Heart left ventricle (tissue), 16 donors: ENCODE results near the gene PCYT2. TPM values are rescaled to one million over a fixed set of nuclear protein-coding genes. Genes with fewer than 3 reads are reported as not detected.

ENCODE experiments used
- ATAC-seq, 4 donors: fragments of 200-7000 bp; cut with Tn5 transposase; one replicate each; pipeline ENCODE4 v1.9.1; 2020 to 2022; ENCODE audit warnings: moderate library complexity in 4 of 4, mild to moderate bottlenecking in 3 of 4, moderate number of reproducible peaks in 1 of 4
- DNase-seq, 5 donors: peaks; one replicate each; pipeline ENCODE4 v3.0.0-alpha.2; 2020
- H3K27ac ChIP-seq, 12 donors: fragments of 200-600 bp; sonication (generic) in 4 of 12; one replicate each; pipeline versions ENCODE4 v1.5.0 to v1.8.0; 2016 to 2022; ENCODE audit warnings: mild to moderate bottlenecking in 2 of 12
- H3K27me3 ChIP-seq, 9 donors: fragments of 200-600 bp; sonication (generic) in 2 of 9; one replicate each; pipeline versions ENCODE4 v1.5.1 to v1.8.0; 2016 to 2022; ENCODE audit warnings: mild to moderate bottlenecking in 3 of 9
- H3K36me3 ChIP-seq, 9 donors: fragments of 200-600 bp; sonication (generic) in 2 of 9; one replicate each; pipeline versions ENCODE4 v1.5.0 to v1.8.0; 2018 to 2022; ENCODE audit warnings: mild to moderate bottlenecking in 2 of 9
- H3K4me1 ChIP-seq, 12 donors: fragments of 200-600 bp; sonication (generic) in 4 of 12; one replicate each; pipeline versions ENCODE4 v1.5.0 to v1.8.0; 2016 to 2022; ENCODE audit warnings: mild to moderate bottlenecking in 3 of 12
- H3K4me3 ChIP-seq, 12 donors: fragments of 200-600 bp; sonication (generic) in 4 of 12; one replicate each; pipeline versions ENCODE4 v1.5.0 to v1.8.0; 2017 to 2022; ENCODE audit warnings: mild to moderate bottlenecking in 9 of 12, moderate library complexity in 4 of 12
- H3K9me3 ChIP-seq, 12 donors: fragments of 200-600 bp; sonication (generic) in 4 of 12; one replicate each; pipeline versions ENCODE4 v1.5.0 to v1.8.0; 2016 to 2022; ENCODE audit warnings: mild to moderate bottlenecking in 1 of 12
- POLR2A ChIP-seq, 2 donors: fragments of 450-650 bp; IDR thresholded peaks; one replicate each; pipeline ENCODE4 v1.6.1; 2017; ENCODE audit warnings: antibody characterized with exemption in 2 of 2, mild to moderate bottlenecking in 2 of 2, moderate library complexity in 2 of 2
- WGBS, 4 donors: extraction: QIAGEN DNeasy Blood & Tissue Kit in 2 of 4; methylation state at CpG; one replicate each; pipeline versions ENCODE4 v1.1.5 to v1.1.7; 2013 to 2018; 5-methylcytosine and 5-hydroxymethylcytosine counted together
- intact Hi-C, 10 donors: fragments of 100-400 bp; cut with DNase I; formaldehyde crosslinking; loops; one replicate each; pipeline versions ENCODE4 v1.11.1 to v1.14.2; 2022
- polyA plus RNA-seq, 2 donors: library from polyadenylated mRNA; stranded (reverse); fragments of 200-250 nt; gene quantifications; one replicate each; pipeline ENCODE4 v1.2.3, GENCODE V29; 2013
- total RNA-seq, 9 donors: library from RNA; depleted of rRNA in 2 of 9; stranded (reverse); fragments of >200 nt in 2 of 9; fragmentation: NEBNext Ultra II Directional in 3 of 9; extraction: Animal tissue kit (Norgen Biotek cat#: 25700) in 3 of 9; gene quantifications; one replicate each; pipeline versions ENCODE4 v1.1.0 to v1.2.4, GENCODE V29; 2016 to 2023
- TF ChIP-seq, protein P1 (sequence below), 12 donors: fragments of 200-600 bp; sonication (generic) in 4 of 12; IDR thresholded peaks; one replicate each; pipeline versions ENCODE4 v1.5.0 to v1.8.0; 2018 to 2022; ENCODE audit warnings: antibody characterized with exemption in 12 of 12, mild to moderate bottlenecking in 5 of 12
- donor health status: ischemic (EF 13 %, LVEDD 7.1; RV severe dilation, severe dysfunction).
- donor health status: healthy with polysubstance abuse.
- donor health status: DM: no; HTN: yes; CAD: no.
- donor health status: DM: no; HTN: no; CAD: no.
- donor health status: ischemic (EF 25% LVEDD 6.9; RV normal size, moderate dysfunction).
- donor health status: ischemic (EF 25% LVEDD 5.7; RV mildly dilated, moderate dysfunction).
- donor health status: healthy.
- donor health status: DM: yes; HTN: yes; CAD: no.
- donor health status: ischemic (EF 35%, LVEDD 5.7; RV mildly dilated, moderate dysfunction).
- donor health status: nonischemic (EF 11% LVEDD 7.7; RV severe dilation, severe dysfunction).
- donor health status: DM: yes; HTN: yes; CAD: no.
- donor health status: PGD.
- donor health status: ischemic (EF 29% LVEDD 5.4; RV normal size, mild dysfunction).
- donor health status: nonischemic (EF 23%, LVEDD 6.1; RV moderate dilation, normal function).

PCYT2 gene
- total and polyA plus RNA-seq, 11 donors, result 28.8 to 85.5 (median 49.7) TPM

DNA sequence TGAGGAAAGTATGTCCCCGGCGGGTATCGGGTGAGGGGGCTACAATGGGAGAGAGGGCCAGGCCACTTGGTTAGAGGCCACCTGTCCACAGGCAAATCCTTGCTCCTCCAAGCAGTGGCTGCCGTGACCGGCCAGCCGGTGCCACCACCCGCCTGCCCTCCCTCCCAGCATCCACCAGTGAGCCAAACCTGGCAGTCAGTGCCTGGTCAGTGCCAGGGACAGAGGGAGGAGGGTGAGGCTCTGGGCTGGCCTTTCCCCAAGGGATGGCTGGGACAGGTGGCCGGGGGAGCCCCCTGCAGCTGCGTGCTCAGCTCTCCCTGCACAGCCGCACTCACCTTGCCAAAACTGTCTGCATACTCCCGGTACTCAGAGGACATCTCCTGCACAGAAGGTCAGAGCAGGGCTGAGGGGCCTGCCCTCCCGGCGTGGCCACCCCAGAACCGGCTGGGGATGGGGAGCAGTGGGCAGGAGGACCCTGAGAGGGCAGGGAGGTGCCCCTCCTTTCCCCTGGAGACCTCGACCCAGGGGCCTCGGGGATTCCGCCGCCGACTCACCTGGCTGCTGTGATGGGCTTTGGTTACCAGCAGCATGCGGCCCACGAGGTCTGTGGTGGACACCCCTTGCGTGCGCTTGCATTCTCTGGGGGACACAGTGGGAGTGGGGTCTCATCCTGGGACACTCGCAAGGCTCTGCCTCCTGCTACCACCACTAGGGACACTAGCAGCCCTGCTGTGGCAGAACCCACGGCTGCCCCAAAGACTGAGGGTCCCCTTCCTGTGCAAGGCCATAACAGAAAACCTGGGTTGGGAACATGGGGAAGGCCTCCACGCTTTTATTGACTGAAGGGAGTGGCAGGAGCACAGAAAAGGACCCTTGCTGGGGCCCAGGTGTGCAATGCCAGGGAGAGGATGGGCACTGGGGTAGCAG lies 3.7 kb downstream of the PCYT2 start:
- intact Hi-C loops, result no loop called here
- whole genome bisulfite sequencing, 4 donors, result 90 to 94% (median 92%) methylated on average over 11 to 26 of the region's 26 CpGs
- DNase-seq (no peak), ATAC-seq (no peak)
- Histone ChIP-seq H3K9me3 (no peaks in the 10 kb centered on the region), H3K36me3 (peaks cover 0 to 48% (median 5%) of the 10 kb centered on the region in 9 donors), H3K27ac (no peak overlapping the region), H3K27me3 (peaks cover 0 to 5% (median 0%) of the 10 kb centered on the region in 9 donors), H3K4me3 (no peak overlapping the region), H3K4me1 (peaks cover 5 to 28% (median 14%) of the 10 kb centered on the region in 12 donors)
- TF ChIP-seq, protein P1, sequence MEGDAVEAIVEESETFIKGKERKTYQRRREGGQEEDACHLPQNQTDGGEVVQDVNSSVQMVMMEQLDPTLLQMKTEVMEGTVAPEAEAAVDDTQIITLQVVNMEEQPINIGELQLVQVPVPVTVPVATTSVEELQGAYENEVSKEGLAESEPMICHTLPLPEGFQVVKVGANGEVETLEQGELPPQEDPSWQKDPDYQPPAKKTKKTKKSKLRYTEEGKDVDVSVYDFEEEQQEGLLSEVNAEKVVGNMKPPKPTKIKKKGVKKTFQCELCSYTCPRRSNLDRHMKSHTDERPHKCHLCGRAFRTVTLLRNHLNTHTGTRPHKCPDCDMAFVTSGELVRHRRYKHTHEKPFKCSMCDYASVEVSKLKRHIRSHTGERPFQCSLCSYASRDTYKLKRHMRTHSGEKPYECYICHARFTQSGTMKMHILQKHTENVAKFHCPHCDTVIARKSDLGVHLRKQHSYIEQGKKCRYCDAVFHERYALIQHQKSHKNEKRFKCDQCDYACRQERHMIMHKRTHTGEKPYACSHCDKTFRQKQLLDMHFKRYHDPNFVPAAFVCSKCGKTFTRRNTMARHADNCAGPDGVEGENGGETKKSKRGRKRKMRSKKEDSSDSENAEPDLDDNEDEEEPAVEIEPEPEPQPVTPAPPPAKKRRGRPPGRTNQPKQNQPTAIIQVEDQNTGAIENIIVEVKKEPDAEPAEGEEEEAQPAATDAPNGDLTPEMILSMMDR (IDR thresholded peaks at IDR 0.05), result no peak
- TF ChIP-seq POLR2A (IDR thresholded peaks at IDR 0.05), result no peak

DNA sequence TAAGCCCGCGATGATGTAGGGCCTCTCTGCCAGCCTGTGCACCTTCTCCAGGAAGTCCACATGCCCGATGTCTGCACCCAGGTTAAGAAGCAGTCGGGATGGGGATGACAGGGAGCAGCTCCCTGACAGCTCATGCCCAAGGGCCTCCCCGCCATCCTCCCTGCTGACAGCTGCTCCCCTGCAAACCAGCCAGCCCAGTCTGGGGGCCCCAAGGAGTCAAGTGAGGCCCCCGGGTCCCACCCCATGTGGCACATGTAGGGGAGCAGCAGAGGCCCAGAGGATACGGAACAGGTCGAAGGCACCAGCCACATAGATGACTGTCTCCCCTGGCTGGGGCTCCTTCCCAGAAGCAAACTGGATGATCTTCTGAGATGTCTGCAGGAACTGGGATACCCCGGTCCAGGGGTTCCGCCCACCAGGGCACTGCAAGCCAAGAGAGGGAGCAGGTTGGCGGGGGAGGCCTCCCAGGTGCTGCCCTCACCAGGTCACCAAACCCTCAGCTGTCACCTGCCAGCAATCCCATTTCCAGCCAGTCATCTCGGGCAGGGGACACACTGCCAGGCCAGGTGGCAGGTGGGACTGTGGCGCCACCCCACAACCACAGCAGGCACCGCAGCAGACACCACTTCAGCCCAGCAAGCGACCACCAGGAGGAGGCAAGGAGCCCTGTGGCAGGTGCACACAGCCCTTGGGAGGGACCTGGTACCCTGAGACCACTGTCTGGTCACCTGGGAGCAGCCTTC lies 4.6 kb downstream of the PCYT2 start:
- Histone ChIP-seq H3K4me3 (no peak overlapping the region), H3K27me3 (peaks cover 0 to 13% (median 0%) of the 10 kb centered on the region in 9 donors), H3K36me3 (peaks cover 0 to 44% (median 3%) of the 10 kb centered on the region in 9 donors), H3K4me1 (peaks cover 7 to 30% (median 15%) of the 10 kb centered on the region in 12 donors), H3K9me3 (no peaks in the 10 kb centered on the region), H3K27ac (no peak overlapping the region)
- intact Hi-C loops, result no loop called here
- WGBS, 4 donors, result 93 to 100% (median 94%) methylated on average over 3 to 15 of the region's 15 CpGs
- no peak for DNase-seq
- ATAC-seq, result no peak
- TF ChIP-seq POLR2A (IDR thresholded peaks at IDR 0.05), result no peak
- TF ChIP-seq, protein P1 (IDR thresholded peaks at IDR 0.05), result no peak

DNA sequence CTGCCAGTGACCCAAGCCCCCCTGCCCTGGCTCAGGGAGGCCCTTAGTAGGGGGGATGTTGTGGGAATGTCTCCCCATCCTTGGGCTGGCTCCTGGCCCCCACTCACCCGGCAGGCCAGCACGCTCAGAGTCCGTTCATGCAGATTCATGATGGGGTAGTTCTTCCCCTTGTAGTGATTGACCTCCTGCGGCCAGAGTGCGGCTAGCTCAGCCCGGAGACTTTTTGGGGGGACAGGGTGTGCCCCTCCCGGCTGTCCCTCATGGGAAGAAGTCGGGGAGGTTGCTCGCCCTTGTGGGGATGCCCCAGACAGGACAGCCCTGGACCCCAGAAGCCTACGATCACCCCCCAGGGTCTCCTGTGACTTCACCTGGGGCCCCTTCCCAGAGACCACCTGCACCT lies 5.2 kb downstream of the PCYT2 start:
- DNase-seq (no peak), ATAC-seq (no peak)
- H3K9me3 ChIP-seq, result no peaks in the 10 kb centered on the region
- no peak overlapping the region for H3K27ac ChIP-seq
- TF ChIP-seq, protein P1 (IDR thresholded peaks at IDR 0.05), result no peak
- TF ChIP-seq POLR2A (IDR thresholded peaks at IDR 0.05), result no peak
- intact Hi-C loops, result no loop called here
- peaks cover 9 to 32% (median 16%) of the 10 kb centered on the region in 12 donors for H3K4me1 ChIP-seq
- peaks cover 0 to 19% (median 0%) of the 10 kb centered on the region in 9 donors for H3K27me3 ChIP-seq
- 89 to 96% (median 93%) methylated on average over 5 to 10 of the region's 10 CpGs for WGBS, 4 donors
- H3K36me3 ChIP-seq, result peaks cover 0 to 44% (median 3%) of the 10 kb centered on the region in 9 donors
- H3K4me3 ChIP-seq, result no peak overlapping the region

DNA sequence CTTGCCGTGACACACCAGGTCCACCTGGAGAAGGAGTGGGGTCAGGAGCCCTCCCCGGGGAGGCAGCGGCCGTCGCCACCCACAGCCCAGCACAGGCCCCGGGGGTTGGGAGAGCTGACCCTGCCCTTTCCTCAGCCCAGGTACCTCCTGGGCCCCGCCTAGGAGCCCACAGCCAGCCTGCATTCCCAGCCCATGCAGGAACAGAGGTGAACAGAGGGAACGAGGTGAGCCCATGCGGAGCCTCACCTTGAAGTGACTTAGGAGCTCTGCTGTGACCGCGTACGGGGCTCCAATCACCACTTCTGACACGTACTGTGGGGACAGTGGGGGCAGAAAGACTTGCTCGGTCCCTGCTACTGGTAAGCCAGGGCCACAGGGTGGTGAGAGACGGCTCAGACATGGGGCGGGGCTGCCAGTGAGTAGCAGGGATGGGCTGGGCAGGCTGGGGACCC lies 5.7 kb downstream of the PCYT2 start:
- intact Hi-C loops, result no loop called here
- TF ChIP-seq, protein P1 (IDR thresholded peaks at IDR 0.05), result no peak
- no peak for TF ChIP-seq POLR2A (IDR thresholded peaks at IDR 0.05)
- Histone ChIP-seq H3K4me3 (no peak overlapping the region), H3K27me3 (peaks cover 0 to 19% (median 0%) of the 10 kb centered on the region in 9 donors), H3K27ac (no peak overlapping the region), H3K36me3 (peaks cover 0 to 46% (median 4%) of the 10 kb centered on the region in 9 donors), H3K9me3 (no peaks in the 10 kb centered on the region), H3K4me1 (peaks cover 7 to 26% (median 14%) of the 10 kb centered on the region in 12 donors)
- DNase-seq, result peak in 1 of 5 donors; percentile 58
- WGBS, 4 donors, result 93 to 96% (median 95%) methylated on average over 12 to 16 of the region's 16 CpGs
- ATAC-seq, result no peak
